H54 (cell line): ENCODE results near the gene MFNG.
"Not testable (repeated sequence)": the region's sequence is repeated elsewhere in the genome, so short reads cannot be mapped to it uniquely, and the experiment has no call there.

Experiments
- DNase-seq: peaks from one replicate; pipeline ENCODE4 v3.0.0; 2011; ENCODE audit warnings: low spot score, mixed read lengths; ENCODE audit not compliant: insufficient read length
- FAIRE-seq: peaks from 3 replicates; lab custom pipeline; 2011; peaks lifted over from hg19 to GRCh38; lab: Jason Lieb, UNC
- POLR2A ChIP-seq: IDR thresholded peaks from 2 replicates; pipeline ENCODE4 v1.6.1; 2011; ENCODE audit warnings: low read depth, mild to moderate bottlenecking, low read length

Gene MFNG, protein sequence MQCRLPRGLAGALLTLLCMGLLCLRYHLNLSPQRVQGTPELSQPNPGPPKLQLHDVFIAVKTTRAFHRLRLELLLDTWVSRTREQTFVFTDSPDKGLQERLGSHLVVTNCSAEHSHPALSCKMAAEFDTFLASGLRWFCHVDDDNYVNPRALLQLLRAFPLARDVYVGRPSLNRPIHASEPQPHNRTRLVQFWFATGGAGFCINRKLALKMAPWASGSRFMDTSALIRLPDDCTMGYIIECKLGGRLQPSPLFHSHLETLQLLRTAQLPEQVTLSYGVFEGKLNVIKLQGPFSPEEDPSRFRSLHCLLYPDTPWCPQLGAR

DNA sequence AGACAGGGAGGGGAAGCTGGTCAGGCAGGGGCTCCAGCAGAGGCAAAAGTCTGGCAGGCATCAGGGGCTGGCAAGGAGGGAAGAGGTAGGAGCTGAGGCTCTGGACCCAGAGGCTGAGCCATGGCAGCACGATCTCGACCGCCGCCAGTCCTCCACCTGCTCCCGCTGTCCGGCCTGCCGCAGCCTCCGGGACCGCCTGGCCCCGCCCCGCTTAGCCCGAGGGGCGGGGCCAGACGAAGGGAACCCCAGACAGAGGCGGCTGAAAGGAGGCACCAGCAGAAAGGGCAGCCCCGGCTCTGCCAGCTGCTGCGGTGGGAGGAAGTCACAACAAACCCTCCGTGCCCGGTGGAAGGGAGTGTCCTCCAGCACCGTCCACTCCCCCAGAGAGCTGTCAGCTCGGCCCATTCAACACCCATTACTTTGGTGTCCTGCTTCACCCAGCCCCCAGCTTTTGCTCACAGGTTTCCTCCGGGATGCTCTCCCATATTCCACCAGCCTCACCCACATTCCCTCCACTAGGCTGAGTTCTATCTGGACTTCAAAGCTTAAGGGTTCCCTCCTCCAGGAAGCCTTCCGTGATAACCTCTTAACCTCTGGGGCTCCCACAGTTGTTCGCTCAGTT, at the start of gene MFNG:
TSS of gene MFNG (minus strand) at position 161 of the 622 bp plus-strand sequence. CDS start 207 bp downstream, outside the sequence.
- FAIRE-seq (peak; percentile 73), DNase-seq (peak; percentile 74)
- no peak for TF ChIP-seq POLR2A

DNA sequence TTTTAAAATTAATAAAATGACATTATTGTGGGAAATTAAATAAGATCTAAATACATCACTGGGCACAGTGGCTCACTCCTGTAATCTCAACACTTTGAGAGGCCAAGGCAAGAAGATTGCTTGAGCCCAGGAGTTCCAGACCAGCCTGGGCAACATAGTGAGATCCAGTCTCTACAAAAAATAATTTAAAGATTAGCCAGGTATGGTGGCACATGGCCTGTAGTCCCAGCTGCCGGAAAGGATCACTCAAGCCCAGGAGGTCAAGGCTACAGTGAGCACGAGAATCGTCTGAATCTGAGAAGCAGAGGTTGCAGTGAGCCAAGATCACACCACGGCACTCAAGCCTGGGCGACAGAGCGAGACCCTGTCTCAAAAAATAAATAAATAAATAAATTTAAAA, 49.0 kb upstream of the MFNG start:
- no peak for TF ChIP-seq POLR2A
- no peak for FAIRE-seq
- no peak for DNase-seq

DNA sequence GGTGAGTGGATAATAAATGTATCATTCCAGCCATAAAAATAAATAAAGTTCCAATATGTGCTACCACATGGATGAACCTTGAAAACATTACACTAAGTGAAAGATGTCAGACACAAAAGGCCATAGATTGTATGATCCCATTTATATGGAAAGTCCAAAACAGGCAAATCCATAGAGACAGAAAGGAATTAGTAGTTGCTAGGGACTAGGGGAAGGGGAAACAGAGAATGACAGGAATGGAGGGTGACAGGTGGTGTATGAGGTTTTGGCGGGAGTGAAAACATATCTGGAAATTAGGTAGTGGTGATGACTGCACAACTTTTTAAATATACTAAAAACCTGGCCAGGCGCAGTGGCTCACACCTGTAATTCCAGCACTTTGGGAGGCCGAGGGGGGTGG, 48.3 kb upstream of the MFNG start:
- TF ChIP-seq POLR2A: no peak
- no peak for FAIRE-seq
- no peak for DNase-seq

DNA sequence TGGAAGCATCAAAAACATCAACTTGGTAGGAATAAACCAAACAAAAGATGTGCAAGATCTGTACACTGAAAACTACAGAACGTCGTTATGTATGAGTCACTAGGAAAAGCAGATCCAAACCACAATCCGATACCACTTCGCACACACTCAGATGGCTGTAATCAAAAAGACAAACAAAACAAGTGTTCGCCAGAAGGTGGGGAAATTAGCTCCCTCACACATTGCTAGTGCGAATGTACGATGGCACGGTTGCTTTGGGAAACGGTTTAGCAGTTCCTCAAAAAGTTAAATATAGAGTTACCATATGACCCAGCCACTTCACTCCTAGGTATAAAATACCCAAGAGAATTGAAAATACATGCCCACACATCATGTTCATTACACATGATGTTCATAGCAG, 47.8 kb upstream of the MFNG start:
- TF ChIP-seq POLR2A: no peak
- FAIRE-seq (peak; percentile 89), DNase-seq (no peak)

DNA sequence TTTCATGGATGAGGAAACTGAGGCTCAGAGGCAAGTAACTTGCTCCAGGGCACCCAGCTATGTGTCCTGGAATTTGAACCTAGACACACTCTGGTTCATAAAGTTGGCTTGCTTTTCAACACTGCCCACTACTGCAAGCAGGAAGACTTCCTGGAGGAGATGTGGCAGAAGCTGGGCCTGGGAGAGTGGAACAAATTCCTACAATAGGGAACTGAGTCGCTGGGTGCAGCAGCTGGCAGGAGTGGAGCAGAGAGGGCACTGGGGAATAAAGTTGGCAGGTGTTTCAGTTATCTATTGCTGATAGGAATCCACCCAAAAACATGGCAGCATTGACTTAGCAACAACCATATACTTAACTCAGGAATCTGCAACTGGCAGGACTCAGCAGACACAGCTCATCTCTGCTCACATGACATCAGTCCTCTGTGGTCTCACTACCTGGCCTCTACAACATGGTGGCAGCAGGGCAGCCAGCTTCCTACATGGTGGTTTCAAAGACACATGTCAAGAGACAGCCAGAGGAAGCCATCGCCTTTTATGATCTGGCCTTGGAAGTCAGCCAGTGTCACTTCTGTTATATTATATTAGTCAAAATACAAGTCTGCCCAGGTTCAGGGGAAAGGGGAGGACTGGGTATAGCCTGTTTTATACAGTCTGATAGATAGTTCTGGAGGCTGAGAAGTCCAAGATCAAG, 43.6 kb upstream of the MFNG start:
- no peak for FAIRE-seq

DNA sequence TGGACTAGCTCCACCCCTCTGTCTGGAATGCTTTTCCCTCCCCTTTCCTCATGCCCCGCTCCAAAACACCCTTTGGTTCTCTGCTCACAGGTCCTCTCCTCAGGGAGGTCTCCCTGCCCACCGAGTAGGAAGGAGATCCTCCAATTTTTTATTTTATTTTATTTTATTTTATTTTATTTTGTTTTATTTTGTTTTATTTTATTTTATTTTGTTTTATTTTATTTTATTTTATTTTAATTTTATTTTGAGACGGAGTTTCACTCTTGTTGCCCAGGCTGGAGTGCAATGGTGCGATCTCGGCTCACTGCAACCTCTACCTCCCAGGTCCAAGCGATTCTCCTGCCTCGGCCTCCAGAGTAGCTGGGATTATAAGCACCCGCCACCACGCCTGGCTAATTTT, 41.8 kb upstream of the MFNG start:
- FAIRE-seq, DNase-seq: not testable (repeated sequence)

More for the DNA sequence above, 43.6 kb upstream of the MFNG start:
- no peak for TF ChIP-seq POLR2A
- no peak for DNase-seq

DNA sequence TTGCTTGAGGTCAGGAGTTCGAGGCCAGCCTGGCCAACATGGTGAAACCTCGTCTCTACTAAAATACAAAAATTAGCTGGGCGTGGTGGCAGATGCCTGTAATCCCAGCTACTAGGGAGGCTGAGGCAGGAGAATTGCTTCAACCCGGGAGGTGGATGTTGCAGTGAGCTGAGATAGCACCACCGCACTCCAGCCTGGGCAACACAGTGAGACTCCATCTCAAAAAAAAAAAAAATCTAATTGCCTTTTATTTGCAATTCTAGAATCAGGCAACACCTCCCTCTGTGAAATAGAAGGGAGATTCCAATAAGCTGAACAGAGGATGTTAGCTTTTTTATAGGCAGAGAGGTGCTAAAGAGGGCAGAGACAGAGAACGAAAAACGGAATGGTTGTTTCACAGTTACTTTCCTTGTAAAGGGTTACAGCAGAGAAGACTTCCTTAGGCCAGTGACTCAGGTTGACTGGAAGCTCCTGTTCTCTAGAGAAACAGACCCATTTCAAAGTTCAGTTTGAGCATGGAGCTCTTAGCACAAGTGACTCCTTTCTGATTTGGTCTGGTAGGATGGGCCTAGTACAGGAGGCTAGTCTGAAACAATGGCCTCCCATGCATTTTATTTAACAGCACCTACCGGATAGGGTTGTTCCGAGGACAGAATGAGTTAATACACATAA, 41.0 kb upstream of the MFNG start:
- DNase-seq, FAIRE-seq: not testable (repeated sequence)

DNA sequence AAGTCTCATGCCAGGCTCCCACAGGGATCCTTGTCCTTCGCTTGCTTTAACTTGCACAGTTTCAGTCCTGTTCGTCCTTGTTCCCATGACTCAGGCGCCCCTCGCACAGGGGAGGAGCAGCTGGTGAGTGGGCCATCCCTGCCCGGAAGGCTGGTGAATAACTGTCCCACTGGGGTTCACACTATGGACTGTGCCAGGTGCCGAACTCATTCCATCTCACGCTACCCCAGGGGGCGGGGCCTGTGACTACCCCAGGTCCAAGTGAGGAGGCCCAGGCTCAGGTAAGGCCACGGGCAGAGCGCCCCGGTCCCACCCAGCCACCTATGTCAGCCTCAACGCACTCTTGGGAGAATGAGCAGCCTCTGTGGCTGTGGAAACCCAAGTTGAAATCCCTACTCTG, 40.2 kb upstream of the MFNG start:
- TF ChIP-seq POLR2A: no peak
- FAIRE-seq (no peak), DNase-seq (no peak)

DNA sequence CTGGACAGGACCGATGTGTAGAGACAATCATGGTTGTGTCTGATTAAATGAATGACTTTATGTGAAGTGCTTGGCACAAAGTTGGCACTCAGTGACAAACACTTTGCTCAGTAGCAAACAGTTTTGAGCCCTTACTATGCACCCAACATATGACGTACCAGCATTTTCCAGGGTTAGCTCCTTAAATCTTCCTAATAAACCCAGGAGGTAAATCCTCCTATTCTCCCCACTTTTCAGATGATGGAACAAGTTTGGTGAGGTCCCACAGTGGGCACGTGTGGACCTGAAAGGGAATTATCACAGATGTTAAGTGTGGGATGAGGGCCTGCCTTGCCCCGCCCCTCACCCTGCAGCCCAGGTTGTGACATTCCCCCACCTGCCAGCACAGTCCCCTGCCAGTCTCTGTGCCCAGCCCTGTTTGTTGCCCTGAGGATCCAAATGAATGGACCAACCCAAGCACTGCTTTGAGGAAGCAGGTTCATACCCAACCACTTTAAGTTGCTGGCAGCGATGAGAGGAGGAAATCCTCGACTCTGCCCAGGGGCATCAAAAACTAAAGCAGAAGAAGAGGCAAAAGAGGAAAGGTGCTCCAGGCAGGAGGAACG, 39.7 kb upstream of the MFNG start:
- no peak for TF ChIP-seq POLR2A
- no peak for FAIRE-seq
- DNase-seq: no peak

DNA sequence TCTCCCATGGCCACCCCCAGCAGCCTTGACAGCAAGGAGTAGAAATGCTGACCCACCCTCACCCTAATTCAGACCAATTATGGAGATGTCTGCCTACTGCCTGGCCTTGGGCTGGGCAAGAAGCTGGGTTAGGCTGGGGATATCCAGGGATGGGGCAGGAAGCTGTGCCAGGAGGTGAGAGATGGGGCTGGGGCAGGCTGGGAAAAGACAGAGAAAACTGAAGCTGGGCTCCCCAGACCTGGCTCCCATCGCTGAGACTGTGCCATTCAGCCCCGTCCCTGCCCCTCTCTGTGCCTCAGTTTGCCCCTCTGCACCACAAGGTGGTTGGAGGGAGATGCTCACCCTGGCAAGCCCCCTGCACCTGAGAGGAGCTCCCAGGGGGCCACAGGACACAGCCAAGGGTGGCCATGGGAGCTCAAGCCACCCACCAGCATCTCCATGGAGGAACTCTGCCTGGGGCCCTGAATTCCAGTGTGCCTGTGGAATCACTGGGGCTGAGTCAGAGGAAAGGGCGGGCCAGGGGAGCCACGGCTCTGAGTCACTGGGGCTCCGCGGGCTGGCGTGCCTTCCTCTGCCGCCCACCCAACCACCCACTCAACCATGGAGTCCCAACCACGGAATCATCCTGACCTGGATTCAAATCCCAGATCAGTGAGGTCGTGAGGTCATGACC, 39.0 kb upstream of the MFNG start:
- TF ChIP-seq POLR2A: no peak
- FAIRE-seq (no peak), DNase-seq (peak; percentile 77)

DNA sequence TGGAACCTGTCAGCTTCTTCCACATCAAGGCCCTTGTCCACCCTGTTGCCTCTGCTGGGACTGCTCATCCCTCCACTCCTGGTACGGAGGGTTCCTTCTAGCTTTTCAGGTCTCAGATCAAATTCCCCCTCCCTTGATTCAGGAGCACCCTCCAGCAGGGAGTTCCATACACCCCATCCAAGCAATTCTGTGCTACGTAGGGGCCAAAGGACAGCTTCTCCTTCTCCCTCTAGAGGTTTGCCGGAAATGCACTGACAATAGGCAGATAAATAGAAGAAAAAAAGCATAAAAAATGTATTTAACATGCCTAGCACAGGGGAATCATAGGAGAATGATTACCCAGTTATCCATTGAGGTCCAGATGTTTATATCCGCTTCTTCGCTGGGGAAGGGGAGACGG, 36.3 kb upstream of the MFNG start:
- no peak for FAIRE-seq
- no peak for TF ChIP-seq POLR2A
- no peak for DNase-seq

DNA sequence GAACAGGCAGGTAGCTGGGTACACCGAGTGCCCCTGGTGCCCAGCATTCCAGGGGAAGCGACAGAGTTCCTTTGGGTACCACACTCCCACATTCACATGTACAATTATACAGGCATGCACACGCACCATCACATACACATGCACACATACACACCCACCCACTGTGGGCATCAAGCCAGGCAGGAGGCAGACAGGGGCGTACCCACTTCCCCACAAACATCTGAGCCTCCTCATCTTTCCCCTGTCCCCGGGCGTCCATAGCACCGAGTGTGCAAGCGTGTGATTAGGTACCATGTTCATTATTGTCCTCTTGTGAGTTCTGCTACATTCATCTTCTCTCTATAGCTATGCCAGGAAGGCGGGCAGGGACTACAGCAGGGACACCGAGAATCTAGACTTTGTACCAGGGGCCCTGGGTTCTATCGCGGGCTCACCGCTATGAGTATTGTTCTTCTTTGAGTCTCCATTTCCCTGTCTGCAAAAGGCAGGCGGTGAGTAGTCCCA, 35.1 kb upstream of the MFNG start:
- no peak for DNase-seq
- TF ChIP-seq POLR2A: no peak
- no peak for FAIRE-seq

DNA sequence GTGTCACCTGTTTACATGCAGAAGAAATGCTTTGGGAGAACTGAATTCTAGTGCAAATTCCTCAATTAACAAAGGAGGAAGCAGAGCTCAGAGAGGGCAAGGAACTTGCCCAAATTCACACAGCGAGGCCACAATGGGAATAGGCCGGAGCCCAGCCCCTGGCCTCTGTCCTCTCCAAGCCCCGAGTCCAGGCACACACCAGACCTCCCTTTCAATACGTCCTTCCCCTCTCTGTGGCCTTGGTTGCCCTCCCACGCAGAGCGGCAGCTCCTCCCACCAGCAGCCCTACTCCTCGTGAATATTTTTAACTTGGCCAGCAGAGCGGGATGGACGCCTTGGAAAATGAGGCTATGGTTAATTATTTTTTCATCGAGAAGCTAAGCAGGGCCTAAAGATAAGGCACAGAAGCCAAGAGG, 34.6 kb upstream of the MFNG start:
- FAIRE-seq: no peak
- TF ChIP-seq POLR2A: no peak
- no peak for DNase-seq
